A549 (cell line): Measurements from ENCODE around the gene MYO15B.

Experiments used
- CHD2 ChIP-seq: fragments of 150-350 bp; IDR thresholded peaks from 2 replicates; pipeline ENCODE4 v1.6.1; 2014; ENCODE audit warnings: low read length; ENCODE audit not compliant: partially characterized antibody
- CTCF ChIP-seq: fragments of >200 bp; sonication (Bioruptor Twin); formaldehyde crosslinking; IDR thresholded peaks from 3 replicates; pipeline ENCODE4 v1.5.1; 2016
- GATA3 ChIP-seq: IDR thresholded peaks from 2 replicates; pipeline ENCODE4 v1.6.1; 2012; ENCODE audit warnings: borderline replicate concordance
- JUN ChIP-seq, 2 experiments: fragments of >200 bp; sonication (Bioruptor Twin); formaldehyde crosslinking; IDR thresholded peaks; 2 replicates in 1 of 2; 3 replicates in 1 of 2; pipeline ENCODE4 v1.6.1; 2016 to 2017
- POLR2A ChIP-seq: IDR thresholded peaks from 2 replicates; pipeline ENCODE4 v1.6.1; 2012; ENCODE audit warnings: mild to moderate bottlenecking, low read length
- SREBF2 ChIP-seq: fragments of 450-650 bp; IDR thresholded peaks from 2 replicates; pipeline ENCODE4 v1.6.1; 2014; ENCODE audit warnings: mild to moderate bottlenecking, moderate library complexity
- TP53 ChIP-seq: fragments of 250-450 bp; sonication (Bioruptor Pico); IDR thresholded peaks from 2 replicates; pipeline ENCODE4 v1.5.0; 2021; ENCODE audit warnings: mild to moderate bottlenecking, moderate library complexity
- USF2 ChIP-seq: fragments of 450-650 bp; IDR thresholded peaks from 2 replicates; pipeline ENCODE4 v1.6.1; 2014; ENCODE audit warnings: antibody characterized with exemption
- ZFP36 ChIP-seq: fragments of 450-650 bp; IDR thresholded peaks from 2 replicates; pipeline ENCODE4 v1.6.1; 2014; ENCODE audit warnings: borderline replicate concordance; ENCODE audit not compliant: partially characterized antibody
- TF ChIP-seq, protein P1 (sequence below): fragments of >200 bp; sonication (Bioruptor Twin); formaldehyde crosslinking; IDR thresholded peaks from 3 replicates; pipeline ENCODE4 v1.6.1; 2016
- TF ChIP-seq, protein P2 (sequence below): fragments of 150-350 bp; IDR thresholded peaks from 2 replicates; pipeline ENCODE4 v1.6.1; 2014; ENCODE audit warnings: low read depth, mild to moderate bottlenecking, low read length

- no peak for TF ChIP-seq JUN (IDR thresholded peaks at IDR 0.05)
- TF ChIP-seq CTCF: no peak
- TF ChIP-seq ZFP36: no peak
- TF ChIP-seq USF2: no peak
- TF ChIP-seq TP53 (CRISPR knock-in tag): no peak
- no peak for TF ChIP-seq CHD2
- TF ChIP-seq, protein P1, sequence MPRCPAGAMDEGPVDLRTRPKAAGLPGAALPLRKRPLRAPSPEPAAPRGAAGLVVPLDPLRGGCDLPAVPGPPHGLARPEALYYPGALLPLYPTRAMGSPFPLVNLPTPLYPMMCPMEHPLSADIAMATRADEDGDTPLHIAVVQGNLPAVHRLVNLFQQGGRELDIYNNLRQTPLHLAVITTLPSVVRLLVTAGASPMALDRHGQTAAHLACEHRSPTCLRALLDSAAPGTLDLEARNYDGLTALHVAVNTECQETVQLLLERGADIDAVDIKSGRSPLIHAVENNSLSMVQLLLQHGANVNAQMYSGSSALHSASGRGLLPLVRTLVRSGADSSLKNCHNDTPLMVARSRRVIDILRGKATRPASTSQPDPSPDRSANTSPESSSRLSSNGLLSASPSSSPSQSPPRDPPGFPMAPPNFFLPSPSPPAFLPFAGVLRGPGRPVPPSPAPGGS: no peak
- TF ChIP-seq POLR2A: no peak
- no peak for TF ChIP-seq GATA3
- no peak for TF ChIP-seq SREBF2
- TF ChIP-seq, protein P2, sequence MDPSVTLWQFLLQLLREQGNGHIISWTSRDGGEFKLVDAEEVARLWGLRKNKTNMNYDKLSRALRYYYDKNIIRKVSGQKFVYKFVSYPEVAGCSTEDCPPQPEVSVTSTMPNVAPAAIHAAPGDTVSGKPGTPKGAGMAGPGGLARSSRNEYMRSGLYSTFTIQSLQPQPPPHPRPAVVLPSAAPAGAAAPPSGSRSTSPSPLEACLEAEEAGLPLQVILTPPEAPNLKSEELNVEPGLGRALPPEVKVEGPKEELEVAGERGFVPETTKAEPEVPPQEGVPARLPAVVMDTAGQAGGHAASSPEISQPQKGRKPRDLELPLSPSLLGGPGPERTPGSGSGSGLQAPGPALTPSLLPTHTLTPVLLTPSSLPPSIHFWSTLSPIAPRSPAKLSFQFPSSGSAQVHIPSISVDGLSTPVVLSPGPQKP: no peak
These were observed 51.7 kb downstream of the MYO15B start for GRCh38 chr17:75639327-75639726.
